Coronary artery (tissue), 2 donors: ENCODE data around the gene MEIS3.
"Not testable (repeated sequence)": the region's sequence is repeated elsewhere in the genome, so short reads cannot be mapped to it uniquely, and the experiment has no call there.

Experiments used
- DNase-seq: peaks from one replicate; pipeline ENCODE4 v3.0.0-alpha.2; 2017; ENCODE audit warnings: low spot score
- H3K27ac ChIP-seq, 2 donors: fragments of 200-600 bp; sonication (generic); one replicate each; pipeline ENCODE4 v1.5.1; 2016 to 2019
- H3K4me3 ChIP-seq: fragments of 200-600 bp; sonication (generic); 2 replicates; pipeline ENCODE4 v1.5.1; 2016; ENCODE audit warnings: mild to moderate bottlenecking, moderate library complexity
- TF ChIP-seq, protein P1 (sequence below): fragments of 200-600 bp; sonication (generic); IDR thresholded peaks from one replicate; pipeline ENCODE4 v1.5.1; 2019; ENCODE audit warnings: antibody characterized with exemption

MEIS3 gene

DNA sequence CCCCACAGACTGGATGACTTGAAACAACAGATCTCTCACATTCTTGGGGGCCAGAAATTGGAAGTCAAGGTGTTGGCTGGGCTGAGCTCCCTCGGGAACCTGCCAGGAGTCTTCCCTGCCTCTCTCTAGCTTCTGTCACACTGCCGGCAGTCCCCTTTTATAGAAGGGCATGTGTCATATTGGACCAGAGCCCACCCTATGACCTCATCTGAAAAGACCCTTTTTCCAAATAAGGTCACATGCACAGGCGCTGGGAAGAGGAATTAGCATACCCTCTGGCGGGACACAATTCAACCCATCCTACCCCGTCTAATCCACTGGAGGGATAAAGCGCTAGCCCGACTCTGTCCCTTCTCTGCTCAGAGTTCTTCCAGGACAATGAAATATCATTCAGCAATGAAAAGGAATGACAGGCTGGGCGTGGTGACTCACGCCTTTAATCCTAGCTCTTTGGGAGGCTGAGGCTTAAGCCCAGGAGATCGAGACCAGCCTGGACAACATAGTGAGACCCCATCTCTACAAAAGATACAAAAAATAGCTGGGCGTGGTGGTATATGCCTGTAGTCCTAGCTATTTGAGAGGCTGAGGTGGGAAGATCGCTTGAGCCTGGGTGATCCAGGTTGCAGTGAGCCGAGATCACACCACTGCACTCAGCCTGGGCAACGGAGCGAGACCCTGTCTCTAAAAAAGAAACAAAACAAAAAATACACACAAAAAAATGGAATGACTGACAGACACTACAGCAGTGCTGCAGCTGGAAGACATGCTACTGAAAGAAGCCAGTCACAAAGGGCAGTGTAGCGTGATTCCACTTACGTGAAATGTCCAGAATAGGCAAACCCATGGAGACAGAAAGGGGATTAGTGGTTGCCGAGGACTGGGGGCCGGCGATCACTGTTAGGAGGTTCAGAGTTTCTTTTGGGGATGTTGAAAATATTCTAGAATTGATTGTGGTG, 28.5 kb downstream of the MEIS3 start:
- no peak overlapping the region for H3K4me3 ChIP-seq
- TF ChIP-seq, protein P1, sequence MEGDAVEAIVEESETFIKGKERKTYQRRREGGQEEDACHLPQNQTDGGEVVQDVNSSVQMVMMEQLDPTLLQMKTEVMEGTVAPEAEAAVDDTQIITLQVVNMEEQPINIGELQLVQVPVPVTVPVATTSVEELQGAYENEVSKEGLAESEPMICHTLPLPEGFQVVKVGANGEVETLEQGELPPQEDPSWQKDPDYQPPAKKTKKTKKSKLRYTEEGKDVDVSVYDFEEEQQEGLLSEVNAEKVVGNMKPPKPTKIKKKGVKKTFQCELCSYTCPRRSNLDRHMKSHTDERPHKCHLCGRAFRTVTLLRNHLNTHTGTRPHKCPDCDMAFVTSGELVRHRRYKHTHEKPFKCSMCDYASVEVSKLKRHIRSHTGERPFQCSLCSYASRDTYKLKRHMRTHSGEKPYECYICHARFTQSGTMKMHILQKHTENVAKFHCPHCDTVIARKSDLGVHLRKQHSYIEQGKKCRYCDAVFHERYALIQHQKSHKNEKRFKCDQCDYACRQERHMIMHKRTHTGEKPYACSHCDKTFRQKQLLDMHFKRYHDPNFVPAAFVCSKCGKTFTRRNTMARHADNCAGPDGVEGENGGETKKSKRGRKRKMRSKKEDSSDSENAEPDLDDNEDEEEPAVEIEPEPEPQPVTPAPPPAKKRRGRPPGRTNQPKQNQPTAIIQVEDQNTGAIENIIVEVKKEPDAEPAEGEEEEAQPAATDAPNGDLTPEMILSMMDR = no peak
- DNase-seq = no peak
- H3K27ac ChIP-seq = no peak overlapping the region

DNA sequence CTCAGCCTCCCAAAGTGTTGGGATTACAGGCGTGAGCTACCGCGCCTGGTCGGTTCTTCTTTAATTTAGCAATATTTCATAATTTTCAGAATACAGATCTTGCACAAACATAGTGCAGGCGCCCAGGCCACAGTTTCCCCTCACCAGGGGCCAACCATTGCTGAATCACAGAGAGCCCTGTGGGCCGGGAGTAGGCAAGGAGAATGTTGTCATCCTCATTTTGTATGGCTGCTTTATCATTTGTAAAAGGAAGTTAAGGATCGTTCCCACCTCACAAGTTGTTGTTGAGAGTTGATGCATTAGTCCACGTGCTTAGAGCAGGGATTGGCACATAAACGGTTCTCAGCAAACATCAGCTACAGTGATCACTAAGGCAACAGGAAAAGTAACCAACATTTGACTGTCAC, 30.2 kb downstream of the MEIS3 start:
- Histone ChIP-seq H3K27ac (peak overlapping the region in 1 of 2 donors; percentile 42), H3K4me3 (no peak overlapping the region)
- TF ChIP-seq, protein P1 = no peak
- DNase-seq = no peak

DNA sequence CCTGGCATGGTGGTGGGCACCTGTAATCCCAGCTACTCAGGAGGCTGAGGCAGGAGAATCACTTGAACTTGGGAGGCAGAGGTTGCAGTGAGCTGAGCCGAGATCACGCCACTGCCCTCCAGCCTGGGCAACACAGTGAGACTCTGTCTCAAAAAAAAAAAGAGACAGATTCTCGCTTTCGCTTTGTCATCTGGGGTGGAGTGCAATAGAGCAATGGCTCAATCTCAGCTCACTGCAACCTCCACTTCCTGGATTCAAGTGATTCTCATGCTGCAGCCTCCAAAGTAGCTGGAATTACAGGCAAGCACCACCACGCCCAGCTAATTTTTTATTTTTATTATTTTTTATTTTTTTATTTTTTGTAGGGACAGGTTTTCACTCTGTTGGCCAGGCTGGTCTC, 30.6 kb downstream of the MEIS3 start:
- DNase-seq, H3K4me3 ChIP-seq: not testable (repeated sequence)

DNA sequence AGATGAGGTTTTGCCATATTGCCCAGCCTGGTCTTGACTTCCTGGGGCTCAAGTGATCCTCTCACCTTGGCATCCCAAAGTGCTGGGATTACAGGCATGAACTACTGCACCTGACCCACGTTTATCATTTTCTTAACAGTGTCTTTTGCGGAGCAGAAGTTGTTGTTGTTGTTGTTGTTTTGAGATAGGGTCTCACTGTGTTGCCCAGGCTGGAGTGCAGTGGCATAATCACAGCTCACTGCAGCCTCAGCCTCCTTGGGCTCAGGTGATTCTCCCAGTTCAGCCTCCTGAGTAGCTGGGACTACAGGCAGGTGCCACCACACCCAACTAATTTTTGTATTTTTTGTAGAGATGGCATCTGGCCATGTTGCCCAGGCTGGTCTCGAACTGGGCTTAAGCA, 31.7 kb downstream of the MEIS3 start:
- not testable (repeated sequence) for H3K27ac ChIP-seq, H3K4me3 ChIP-seq, DNase-seq

More for the DNA sequence above, 30.6 kb downstream of the MEIS3 start:
- peak overlapping the region in 1 of 2 donors; percentile 32 for H3K27ac ChIP-seq

DNA sequence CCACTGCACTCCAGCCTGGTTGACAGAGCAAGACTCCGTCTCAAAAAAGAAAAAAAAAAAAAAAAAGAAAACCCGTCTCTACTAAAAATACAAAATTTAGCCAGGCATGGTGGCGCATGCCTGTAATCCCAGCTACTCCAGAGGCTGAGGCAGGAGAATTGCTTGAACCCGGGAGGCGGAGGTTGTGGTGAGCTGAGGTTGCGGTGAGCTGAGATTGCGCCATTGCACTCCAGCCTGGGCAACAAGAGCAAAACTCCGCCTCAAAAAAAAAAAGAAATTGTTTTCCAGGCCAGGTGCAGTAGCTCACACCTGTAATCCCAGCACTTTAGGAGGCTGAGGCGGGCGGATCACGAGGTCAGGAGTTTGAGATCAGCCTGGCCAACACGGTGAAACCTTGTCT, 32.7 kb downstream of the MEIS3 start:
- not testable (repeated sequence) for DNase-seq, H3K27ac ChIP-seq

DNA sequence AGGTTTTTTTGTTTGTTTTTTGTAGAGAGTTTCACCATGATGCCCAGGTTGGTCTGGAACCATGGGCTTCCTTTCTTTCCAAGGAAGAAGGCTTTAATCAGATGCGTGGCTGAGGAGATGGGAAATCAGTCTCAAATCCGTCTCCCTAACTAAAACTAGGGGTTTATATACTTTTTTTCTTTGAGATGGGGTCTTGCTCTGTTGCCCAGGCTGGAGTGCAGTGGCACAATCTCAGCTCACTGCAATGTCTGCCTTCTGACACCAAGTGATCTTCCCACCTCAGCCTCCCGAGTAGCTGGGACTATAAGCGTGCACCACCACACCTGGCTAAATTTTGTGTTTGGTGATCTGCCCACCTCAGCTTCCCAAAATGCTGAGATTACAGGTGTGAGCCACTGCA, 34.8 kb downstream of the MEIS3 start:
- H3K27ac ChIP-seq, H3K4me3 ChIP-seq, DNase-seq: not testable (repeated sequence)

More for the DNA sequence above, 32.7 kb downstream of the MEIS3 start:
- not testable (repeated sequence) for H3K4me3 ChIP-seq

DNA sequence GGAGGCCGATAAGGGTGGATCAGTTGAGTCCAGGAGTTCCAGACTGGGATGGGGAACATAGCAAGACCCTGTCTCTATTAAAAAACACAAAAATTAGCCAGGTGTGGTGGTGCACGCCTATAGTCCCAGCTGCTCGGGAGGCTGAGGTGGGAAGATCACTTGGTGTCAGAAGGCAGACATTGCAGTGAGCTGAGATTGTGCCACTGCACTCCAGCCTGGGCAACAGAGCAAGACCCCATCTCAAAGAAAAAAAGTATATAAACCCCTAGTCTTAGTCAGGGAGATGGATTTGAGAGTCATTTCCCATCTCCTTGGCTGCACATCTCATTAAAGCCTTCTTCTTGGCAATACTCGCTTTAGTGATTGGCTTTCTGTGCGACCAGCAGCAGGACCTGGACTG, 35.4 kb downstream of the MEIS3 start:
- not testable (repeated sequence) for DNase-seq, H3K4me3 ChIP-seq, H3K27ac ChIP-seq

DNA sequence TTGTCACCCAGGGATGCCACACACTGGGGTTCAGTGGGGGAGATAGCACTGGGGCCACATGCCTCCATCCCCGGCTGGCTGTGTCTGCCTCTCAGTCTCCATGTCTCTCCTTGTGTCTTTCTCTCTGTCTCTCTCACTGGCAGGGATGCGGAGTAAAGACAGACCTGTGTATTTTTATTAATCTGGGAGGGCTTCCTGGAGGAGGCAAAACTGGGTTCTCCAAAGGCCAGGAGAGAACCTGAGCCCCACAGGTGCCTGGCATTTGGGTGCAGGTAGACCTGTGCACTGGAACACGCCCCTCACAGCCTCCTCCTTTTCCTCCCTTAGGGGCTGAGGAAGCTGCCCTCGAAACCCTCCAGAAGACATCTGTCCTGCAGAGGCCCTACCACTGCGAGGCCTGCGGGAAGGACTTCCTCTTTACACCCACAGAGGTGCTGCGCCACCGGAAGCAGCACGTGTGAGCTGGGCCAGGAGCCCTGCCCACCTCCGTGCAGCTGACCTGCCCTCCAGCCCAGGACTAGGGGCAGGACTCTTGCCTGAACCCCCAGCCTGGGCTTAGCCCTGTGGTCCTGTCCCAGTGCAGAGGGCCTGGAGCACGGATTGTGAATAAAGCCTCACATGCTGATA, 37.6 kb downstream of the MEIS3 start:
- no peak overlapping the region for H3K4me3 ChIP-seq
- no peak for DNase-seq
- H3K27ac ChIP-seq = no peak overlapping the region
- TF ChIP-seq, protein P1 = no peak

DNA sequence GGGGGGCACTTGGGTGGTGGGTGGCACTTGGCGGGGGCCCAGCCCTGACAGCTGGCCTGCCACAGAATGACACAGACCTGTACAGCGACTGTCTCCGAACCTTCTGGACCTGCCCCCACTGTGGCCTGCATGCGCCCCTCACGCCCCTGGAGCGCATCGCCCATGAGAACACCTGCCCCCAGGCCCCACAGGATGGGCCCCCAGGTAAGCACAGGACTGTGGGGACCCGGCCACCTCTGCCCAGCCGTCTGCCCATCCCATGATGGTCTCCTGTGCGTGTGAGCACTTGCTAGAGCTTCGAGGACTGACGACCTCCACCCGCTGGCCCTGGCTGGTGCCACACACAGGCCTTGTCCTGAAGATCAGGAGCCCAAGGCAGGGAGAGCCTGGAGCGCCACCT, 38.2 kb downstream of the MEIS3 start:
- no peak for DNase-seq
- TF ChIP-seq, protein P1 = no peak
- Histone ChIP-seq H3K4me3 (no peak overlapping the region), H3K27ac (no peak overlapping the region)
